COLO829 (cell line): ENCODE data around the gene HOXA9.

ENCODE experiments used
- DNase-seq: peaks from one replicate; pipeline ENCODE4 v3.0.0; 2012; ENCODE audit warnings: low spot score

Gene HOXA9

DNA sequence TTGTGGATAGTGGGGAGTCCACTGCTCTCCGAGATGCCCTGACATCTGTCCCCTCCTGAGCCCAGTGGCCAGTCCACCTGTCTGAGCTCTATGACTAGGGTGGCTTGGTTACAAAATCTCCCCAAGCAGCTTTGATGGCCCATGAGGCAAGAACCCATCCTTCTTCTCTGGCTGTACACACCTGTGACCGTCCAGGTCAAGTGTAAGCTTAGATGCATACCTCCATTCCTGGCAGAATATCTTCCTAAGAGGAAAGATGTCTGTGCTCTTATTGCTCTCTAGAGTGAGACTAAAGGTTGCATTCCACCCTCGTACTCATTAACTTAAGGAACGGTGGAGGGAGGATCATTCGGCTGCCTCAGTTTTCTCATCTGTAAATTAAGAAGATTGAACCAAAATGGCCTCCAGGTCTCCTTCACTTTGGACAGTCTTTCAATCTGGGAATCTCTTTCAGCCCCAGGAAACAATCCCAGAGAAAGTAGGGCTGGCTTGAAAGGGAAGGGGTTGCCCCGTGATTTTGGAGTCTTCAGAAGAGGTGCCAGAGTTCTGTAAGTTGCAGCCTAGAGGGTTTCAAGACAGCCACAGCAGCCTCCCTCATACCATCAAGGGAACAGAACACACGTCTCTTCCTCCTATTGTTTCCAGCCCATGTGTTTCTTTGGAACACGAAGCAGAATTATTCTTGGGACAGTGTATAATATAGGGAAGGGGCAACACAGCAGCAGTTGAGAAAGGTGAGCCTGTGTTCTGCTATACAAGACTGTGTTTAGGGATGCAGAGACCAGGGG lies 40.2 kb downstream of the HOXA9 start:
- DNase-seq = no peak

DNA sequence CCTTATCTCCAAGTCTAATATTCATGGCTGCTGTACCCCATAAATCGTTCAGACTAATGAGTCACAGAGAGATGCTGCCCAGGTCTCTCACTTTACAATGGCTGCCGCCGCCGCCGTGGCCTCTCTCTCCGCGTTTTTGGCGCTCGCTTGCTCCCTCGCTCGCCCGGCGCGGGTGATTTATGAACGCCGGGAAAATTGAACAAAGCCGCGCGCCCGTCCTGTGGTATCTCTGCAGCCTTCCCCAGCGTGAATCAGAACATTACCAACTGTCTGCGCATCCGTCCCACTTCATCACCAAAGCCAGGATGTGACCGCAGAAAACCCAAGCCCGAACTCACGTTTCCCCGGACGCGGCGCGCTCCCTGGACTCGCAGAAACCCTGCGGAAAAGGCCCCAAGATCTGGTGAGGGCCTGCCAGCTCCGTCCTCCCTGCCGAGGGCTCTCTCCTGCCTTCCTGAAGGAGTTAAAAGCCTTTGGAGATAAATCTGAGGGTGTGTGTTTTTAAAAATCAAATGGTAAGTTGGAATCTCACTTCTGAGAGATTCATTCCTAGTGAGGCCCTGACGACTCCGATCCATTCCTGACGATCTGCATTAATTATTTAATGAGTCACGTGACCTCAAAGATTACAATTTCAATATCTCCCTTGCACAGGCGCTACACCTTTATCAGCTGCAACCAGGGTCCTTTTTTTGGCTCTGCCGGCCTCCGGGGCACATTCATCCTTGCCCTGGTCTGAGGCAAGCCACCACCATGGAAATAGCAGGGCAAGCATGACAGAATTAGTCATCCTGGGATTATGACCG lies 41.0 kb downstream of the HOXA9 start:
- DNase-seq = no peak

DNA sequence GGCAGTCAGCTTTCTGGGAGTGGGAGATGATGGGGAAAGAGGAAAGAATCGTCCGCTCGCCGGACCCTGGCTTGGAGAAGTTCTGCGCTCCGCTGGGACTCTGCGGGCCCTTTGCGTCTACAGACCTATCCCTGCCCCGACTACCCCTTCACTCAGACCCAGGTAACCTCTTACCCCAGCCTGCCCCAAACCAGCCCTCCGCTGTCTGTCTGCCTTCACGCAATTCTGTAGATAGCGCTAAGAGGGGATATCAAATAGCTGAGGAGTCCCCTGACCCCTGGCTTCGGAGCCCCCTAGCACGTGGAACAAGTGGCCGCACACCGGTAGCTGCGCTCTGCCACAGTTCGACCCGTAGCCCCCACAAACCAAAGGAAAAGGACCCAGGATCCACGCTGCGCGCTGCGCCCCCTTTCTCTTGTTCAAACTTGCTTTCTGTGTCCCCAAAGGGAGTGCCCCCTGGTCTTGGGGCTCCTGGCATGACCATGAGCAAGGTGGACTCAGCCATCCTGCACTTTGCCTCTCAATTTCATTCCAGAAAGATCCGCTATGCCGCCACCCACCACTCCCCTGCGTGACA lies 41.8 kb downstream of the HOXA9 start:
- no peak for DNase-seq

DNA sequence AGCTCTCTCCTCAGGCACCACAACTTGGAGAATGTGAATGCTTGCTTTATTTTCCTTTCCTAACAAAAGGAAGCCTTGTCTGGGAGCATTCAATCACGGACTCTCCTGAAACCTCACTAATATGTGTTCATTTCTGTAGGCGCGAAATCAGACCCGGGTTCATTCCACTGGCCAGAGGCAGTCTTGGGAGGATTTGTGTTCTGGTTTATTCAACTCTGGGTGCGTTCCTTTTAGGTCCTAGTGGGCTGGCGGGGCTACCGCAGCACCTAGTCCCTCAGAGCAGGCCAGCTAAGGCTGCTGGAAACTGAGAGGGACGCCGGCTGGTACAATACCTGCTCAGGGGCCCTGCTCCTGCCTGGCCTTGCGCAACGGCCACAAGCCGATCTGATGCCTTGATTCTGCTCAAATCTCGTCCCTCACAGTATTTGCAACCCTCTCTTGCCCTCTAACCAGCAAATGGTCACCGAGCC lies 42.3 kb downstream of the HOXA9 start:
- peak; percentile 95 for DNase-seq

- DNase-seq = no peak
These were observed 43.0 kb downstream of the HOXA9 start for GRCh38 chr7:27122077-27122910.

- DNase-seq = no peak
These were observed 43.7 kb downstream of the HOXA9 start for GRCh38 chr7:27121684-27122076.

DNA sequence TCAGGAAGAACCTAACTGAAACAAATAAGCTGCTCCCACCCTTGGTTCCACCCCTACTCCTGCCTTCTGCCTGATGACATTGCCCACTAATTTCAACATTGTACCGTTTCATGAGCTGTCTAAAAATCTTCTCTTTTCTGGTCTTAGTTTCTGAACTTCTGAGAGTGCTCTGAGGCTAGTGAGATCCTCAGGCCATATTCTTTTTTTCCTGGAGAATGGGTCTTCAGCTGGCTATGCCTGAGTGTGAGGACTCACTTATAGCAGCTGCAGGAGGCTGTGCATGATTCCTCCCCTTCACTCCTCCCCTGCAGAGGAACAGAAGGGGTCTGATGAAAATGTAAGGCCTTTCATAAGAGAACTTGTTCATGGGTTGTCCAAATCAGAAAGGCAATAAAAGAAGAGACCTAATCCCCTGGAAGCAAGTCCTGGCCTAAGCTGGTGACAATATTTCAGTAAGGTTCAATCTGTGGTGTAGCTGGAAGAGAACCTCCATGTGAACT lies 45.9 kb downstream of the HOXA9 start:
- no peak for DNase-seq

DNA sequence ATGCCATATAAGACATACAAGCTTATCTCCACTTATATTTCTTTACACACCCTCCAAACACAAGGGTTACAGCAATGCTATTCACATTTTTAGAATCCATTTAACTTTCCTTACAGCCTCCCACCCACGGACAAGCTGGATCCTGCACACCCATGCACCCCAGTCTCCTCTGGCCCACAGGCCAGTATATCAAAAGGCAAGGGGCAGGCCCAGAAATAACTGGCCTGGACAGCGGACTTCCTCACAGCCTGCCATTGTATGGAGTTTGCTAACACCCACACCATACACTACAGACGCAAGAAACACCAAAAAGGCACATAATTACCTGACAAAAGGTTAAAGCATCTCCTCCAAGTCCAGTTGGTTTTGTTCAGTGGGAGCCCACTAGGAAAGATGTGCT lies 46.8 kb downstream of the HOXA9 start:
- DNase-seq = no peak

- no peak for DNase-seq
These were observed 47.3 kb downstream of the HOXA9 start for GRCh38 chr7:27117887-27118491.

DNA sequence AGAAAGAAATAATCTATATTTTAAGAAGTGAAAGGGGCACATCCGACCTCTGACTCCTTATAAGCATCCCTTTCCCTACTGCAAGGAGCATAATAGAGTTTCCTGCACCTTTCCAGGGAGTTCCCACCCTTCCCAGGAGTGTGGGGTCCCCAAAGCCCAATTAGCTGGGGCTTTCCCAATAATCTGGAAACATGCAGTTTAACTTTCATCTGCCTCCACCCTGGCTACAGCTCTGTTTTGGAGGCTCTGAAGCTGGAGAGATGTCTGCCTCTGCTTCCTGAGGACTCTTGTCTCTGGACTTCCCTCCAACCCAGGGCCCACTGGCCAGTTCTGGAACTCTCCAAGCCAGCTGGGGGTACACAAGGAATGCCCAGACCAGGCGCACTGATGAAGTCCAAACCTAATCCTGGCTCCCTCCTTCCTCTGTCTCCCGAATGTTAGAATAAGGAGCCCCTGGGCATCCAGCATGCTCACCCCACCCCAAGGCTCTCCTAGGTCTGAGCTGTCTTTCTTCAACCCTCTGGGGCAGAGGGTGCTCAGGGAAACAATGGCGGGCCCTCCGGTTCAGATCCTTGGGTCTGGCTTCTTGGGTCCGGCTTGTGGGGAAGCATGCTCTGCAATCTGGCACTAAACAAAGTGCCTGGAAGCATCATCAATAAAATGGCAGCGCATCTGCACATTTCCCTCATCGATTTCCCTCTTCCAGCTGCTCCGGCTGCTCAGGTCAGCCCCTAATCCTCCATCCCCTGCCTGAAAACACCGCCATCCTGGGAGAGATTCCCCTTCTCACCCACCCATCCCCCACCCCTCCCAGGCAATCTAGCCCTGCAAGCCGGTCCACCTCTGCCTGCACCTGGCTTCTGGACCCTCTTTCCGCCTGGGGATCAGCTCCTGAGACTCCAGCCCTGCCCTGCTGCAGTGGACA lies 48.1 kb downstream of the HOXA9 start:
- DNase-seq = no peak

DNA sequence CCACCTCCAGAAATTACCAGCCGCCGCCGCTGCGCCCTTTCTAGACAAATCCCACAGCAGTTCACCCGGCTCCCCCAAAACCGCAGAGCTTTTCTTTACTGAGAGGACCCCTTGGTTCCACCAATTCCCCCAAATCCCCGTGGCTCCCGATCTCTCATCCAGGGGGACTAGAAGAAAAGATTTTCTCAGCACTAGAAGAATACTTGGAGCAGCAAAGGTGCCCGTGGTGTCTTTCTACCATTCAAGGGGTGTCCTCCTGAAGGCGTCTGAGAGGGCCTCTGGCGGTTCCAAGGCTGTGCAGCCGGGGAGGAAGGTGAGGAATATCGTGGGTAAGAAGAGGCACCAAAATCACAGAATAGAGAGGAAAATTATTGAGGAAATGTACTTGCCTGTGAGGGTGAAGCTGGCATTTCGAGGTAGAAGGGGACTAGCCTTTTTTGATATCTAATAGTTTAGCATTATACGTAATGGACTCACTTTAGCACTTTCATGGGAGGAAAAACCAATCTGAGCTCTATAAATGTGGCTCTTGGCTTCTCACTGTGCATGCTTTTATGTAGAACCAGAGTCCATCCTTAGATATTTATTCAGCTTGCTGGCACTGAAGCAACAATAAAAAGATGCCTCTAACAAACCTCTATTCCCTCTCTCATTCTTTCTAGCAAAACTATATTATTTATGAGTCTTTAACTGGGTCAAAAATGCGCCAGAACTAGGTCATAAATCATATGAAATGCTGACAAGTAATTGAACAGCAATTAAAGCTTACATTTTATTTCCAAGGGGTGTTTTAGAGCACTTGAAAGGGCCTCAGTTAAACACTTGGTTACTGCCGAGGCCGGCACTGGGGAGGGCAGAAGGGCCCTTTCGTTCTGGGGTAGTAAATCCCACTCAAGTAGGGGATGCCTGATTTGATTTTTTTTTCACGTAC lies 49.0 kb downstream of the HOXA9 start:
- no peak for DNase-seq

- DNase-seq = no peak
These were observed 49.9 kb downstream of the HOXA9 start for GRCh38 chr7:27115221-27116026.

DNA sequence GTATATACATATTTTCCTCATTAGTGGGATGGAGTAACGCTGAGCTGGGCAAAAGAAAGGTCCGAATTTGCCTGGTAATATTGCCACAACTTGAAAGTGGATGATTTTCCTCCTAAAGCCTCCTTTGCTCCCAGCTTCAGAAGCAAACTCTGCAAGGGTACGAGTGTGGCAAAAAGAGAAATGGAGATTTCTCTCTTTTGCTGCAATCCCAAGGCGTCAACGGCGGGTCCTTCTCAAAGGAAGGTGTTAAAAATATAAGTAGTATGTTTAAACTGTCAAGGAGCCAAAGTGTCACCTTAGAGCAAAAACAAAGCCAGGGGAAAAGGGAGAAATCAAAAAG lies 50.5 kb downstream of the HOXA9 start:
- DNase-seq = no peak

DNA sequence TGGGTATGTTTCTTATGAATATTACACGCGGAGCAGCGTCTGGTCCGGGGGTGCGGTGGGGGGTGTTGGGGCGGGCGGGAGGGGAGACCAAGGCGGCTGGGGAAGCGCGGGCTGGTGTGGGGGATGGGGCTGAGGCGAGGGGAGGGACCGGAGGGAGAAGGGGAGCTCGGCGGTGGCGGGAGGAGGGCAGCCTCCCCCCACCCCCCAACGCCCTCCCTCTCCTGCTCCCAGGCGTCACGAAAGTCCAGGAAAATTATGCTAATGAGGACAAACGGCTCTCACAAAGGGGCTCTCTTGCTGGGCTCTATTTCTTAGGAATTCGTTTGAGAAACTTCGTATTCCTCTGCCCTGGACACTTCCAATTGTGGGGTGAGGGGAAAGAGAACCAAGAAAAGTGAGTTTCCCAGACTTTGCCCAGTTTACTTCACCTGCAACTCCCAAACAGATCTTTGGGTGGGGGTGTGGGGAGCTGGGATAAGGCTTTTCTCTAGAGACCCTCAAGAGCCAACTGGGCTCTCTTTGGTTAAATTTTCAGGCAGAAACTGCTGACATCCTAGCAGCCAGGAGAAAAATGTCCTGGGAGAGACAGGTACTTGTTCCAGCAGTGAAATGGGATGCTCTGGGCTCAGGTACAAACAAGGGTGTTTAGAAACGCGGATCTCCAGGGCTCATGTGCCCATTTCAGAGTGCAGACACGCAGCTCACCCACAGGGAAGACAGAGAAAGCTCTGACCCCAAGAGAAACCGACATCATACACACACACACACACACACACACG lies 51.2 kb downstream of the HOXA9 start:
- DNase-seq = no peak

- peak; percentile 90 for DNase-seq
These were observed 52.1 kb downstream of the HOXA9 start for GRCh38 chr7:27112955-27113949.
